Body of pancreas (tissue), 4 donors: ENCODE results near the gene LRRK1.

Experiments
- CTCF ChIP-seq, 7 experiments: fragments of 450-650 bp in 4 of 7; fragments of 200-600 bp in 3 of 7; sonication (generic) in 3 of 7; IDR thresholded peaks; one replicate each; pipeline ENCODE4 v1.5.1; 2016 to 2019; ENCODE audit warnings: antibody characterized with exemption in 7 of 7
- POLR2A ChIP-seq, 3 donors: fragments of 450-650 bp; IDR thresholded peaks; one replicate each; pipeline ENCODE4 v1.6.1; 2016; ENCODE audit warnings: antibody characterized with exemption in 3 of 3, mild to moderate bottlenecking in 2 of 3

GRCh38 chr15:100897221-100898151 is 21.7 kb upstream of the LRRK1 start:
- TF ChIP-seq CTCF (IDR thresholded peaks at IDR 0.05), result no peak
- no peak for TF ChIP-seq POLR2A (IDR thresholded peaks at IDR 0.05)
